Measurements from ENCODE around the gene GPSM3. TPM values are rescaled to one million over a fixed set of nuclear protein-coding genes. Genes with fewer than 3 reads are reported as not detected.

Gene GPSM3
- total and polyA plus RNA-seq, 2 of the 13 experiments (the other 11 are each of a cell fraction or from before 2014, with no cell fraction given), result 0.18 to 6.2 TPM

Small RNA genes lying within 50 kb of the gene (microRNA-seq; reads per million reads assigned to microRNA genes)
- gene MIR6721 (2.2 reads per million, percentile 11 among the genes with 10 or more reads in this experiment), gene MIR6833 (not detected)

Small RNA genes lying within 50 kb of the gene (small RNA-seq; reads per million reads assigned to genes)
- gene AL662884.1 (ENCODE audit: insufficient read depth in 2 of 3, insufficient read length in 3 of 3, low read depth in 2 of 3, low replicate concordance in 1 of 3), result 0 reads per million in 3 experiments
- gene MIR6833 (ENCODE audit: insufficient read depth in 2 of 3, insufficient read length in 3 of 3, low read depth in 2 of 3, low replicate concordance in 1 of 3), result 0 to 1.9 (median 0) reads per million in 3 experiments

Other genes starting within 250 kb of the GPSM3 start
- 71.1 and 171 TPM in 2 replicates for gene CFB, start 246.5 kb downstream of the GPSM3 start, total RNA-seq (2016; rRNA removed; fragmentation: Illumina TruSeq; extraction: Trizol)
- gene CFB, start 246.5 kb downstream of the GPSM3 start, polyA plus RNA-seq (2011; rRNA removed), result 513 and 772 TPM in 2 replicates
- gene NELFE, start 233.7 kb downstream of the GPSM3 start, total RNA-seq (2016; rRNA removed; fragmentation: Illumina TruSeq; extraction: Trizol), result 69.8 and 80.4 TPM in 2 replicates
- 51.3 and 57.3 TPM in 2 replicates for gene NELFE, start 233.7 kb downstream of the GPSM3 start, polyA plus RNA-seq (2011; rRNA removed)
- gene SKIC2, start 233.5 kb downstream of the GPSM3 start, total RNA-seq (2016; rRNA removed; fragmentation: Illumina TruSeq; extraction: Trizol), result 59.7 and 67.1 TPM in 2 replicates
- gene SKIC2, start 233.5 kb downstream of the GPSM3 start, polyA plus RNA-seq (2011; rRNA removed), result 68.4 and 76.1 TPM in 2 replicates
- gene DXO, start 220.5 kb downstream of the GPSM3 start, total RNA-seq (2016; rRNA removed; fragmentation: Illumina TruSeq; extraction: Trizol), result 10.8 and 18.6 TPM in 2 replicates
- gene DXO, start 220.5 kb downstream of the GPSM3 start, polyA plus RNA-seq (2011; rRNA removed), result 26.2 and 28.9 TPM in 2 replicates
- gene C4A, start 210.6 kb downstream of the GPSM3 start, total RNA-seq (2016; rRNA removed; fragmentation: Illumina TruSeq; extraction: Trizol), result 73.0 and 165 TPM in 2 replicates
- 478 and 755 TPM in 2 replicates for gene C4A, start 210.6 kb downstream of the GPSM3 start, polyA plus RNA-seq (2011; rRNA removed)
- 67.2 and 167 TPM in 2 replicates for gene C4B, start 177.8 kb downstream of the GPSM3 start, total RNA-seq (2016; rRNA removed; fragmentation: Illumina TruSeq; extraction: Trizol)
- gene C4B, start 177.8 kb downstream of the GPSM3 start, polyA plus RNA-seq (2011; rRNA removed), result 538 and 944 TPM in 2 replicates
- gene CYP21A2, start 154.2 kb downstream of the GPSM3 start, total RNA-seq (2016; rRNA removed; fragmentation: Illumina TruSeq; extraction: Trizol), result 0.29 and 1.5 TPM in 2 replicates
- 6.3 and 8.6 TPM in 2 replicates for gene CYP21A2, start 154.2 kb downstream of the GPSM3 start, polyA plus RNA-seq (2011; rRNA removed)
- 0.74 and 1.6 TPM in 2 replicates for gene TNXB, start 83.3 kb downstream of the GPSM3 start, total RNA-seq (2016; rRNA removed; fragmentation: Illumina TruSeq; extraction: Trizol)
- gene TNXB, start 83.3 kb downstream of the GPSM3 start, polyA plus RNA-seq (2011; rRNA removed), result 2.7 and 2.9 TPM in 2 replicates
- gene ATF6B, start 64.4 kb downstream of the GPSM3 start, total RNA-seq (2016; rRNA removed; fragmentation: Illumina TruSeq; extraction: Trizol), result 7.5 and 18.1 TPM in 2 replicates
- 44.0 and 45.8 TPM in 2 replicates for gene ATF6B, start 64.4 kb downstream of the GPSM3 start, polyA plus RNA-seq (2011; rRNA removed)
- gene FKBPL, start 62.4 kb downstream of the GPSM3 start, total RNA-seq (2016; rRNA removed; fragmentation: Illumina TruSeq; extraction: Trizol), result 10.0 and 11.0 TPM in 2 replicates
- 2.9 and 3.0 TPM in 2 replicates for gene FKBPL, start 62.4 kb downstream of the GPSM3 start, polyA plus RNA-seq (2011; rRNA removed)
- 0.11 and 0.64 TPM in 2 replicates for gene PRRT1, start 40.7 kb downstream of the GPSM3 start, total RNA-seq (2016; rRNA removed; fragmentation: Illumina TruSeq; extraction: Trizol)
- gene PRRT1, start 40.7 kb downstream of the GPSM3 start, polyA plus RNA-seq (2011; rRNA removed), result 1.4 TPM in 2 replicates
- gene PPT2, start 38.5 kb downstream of the GPSM3 start, total RNA-seq (2016; rRNA removed; fragmentation: Illumina TruSeq; extraction: Trizol), result 20.1 and 39.2 TPM in 2 replicates
- 61.8 and 79.3 TPM in 2 replicates for gene PPT2, start 38.5 kb downstream of the GPSM3 start, polyA plus RNA-seq (2011; rRNA removed)
- 3.1 and 11.5 TPM in 2 replicates for gene EGFL8, start 28.0 kb downstream of the GPSM3 start, total RNA-seq (2016; rRNA removed; fragmentation: Illumina TruSeq; extraction: Trizol)
- 10.0 and 11.5 TPM in 2 replicates for gene EGFL8, start 28.0 kb downstream of the GPSM3 start, polyA plus RNA-seq (2011; rRNA removed)
- gene AGPAT1, start 16.6 kb downstream of the GPSM3 start, total RNA-seq (2016; rRNA removed; fragmentation: Illumina TruSeq; extraction: Trizol), result 40.4 and 51.3 TPM in 2 replicates
- 139 and 164 TPM in 2 replicates for gene AGPAT1, start 16.6 kb downstream of the GPSM3 start, polyA plus RNA-seq (2011; rRNA removed)
- gene RNF5, start 14.2 kb downstream of the GPSM3 start, total RNA-seq (2016; rRNA removed; fragmentation: Illumina TruSeq; extraction: Trizol), result 98.0 and 107 TPM in 2 replicates
- gene RNF5, start 14.2 kb downstream of the GPSM3 start, polyA plus RNA-seq (2011; rRNA removed), result 117 and 131 TPM in 2 replicates
- 0.41 and 1.9 TPM in 2 replicates for gene AGER, start 8.4 kb downstream of the GPSM3 start, total RNA-seq (2016; rRNA removed; fragmentation: Illumina TruSeq; extraction: Trizol)
- gene AGER, start 8.4 kb downstream of the GPSM3 start, polyA plus RNA-seq (2011; rRNA removed), result 5.1 and 5.7 TPM in 2 replicates
- 42.3 and 45.2 TPM in 2 replicates for gene PBX2, start 2.4 kb downstream of the GPSM3 start, total RNA-seq (2016; rRNA removed; fragmentation: Illumina TruSeq; extraction: Trizol)
- 77.8 and 102 TPM in 2 replicates for gene PBX2, start 2.4 kb downstream of the GPSM3 start, polyA plus RNA-seq (2011; rRNA removed)
- 0.51 and 0.66 TPM in 2 replicates for gene NOTCH4, start 31.4 kb upstream of the GPSM3 start, total RNA-seq (2016; rRNA removed; fragmentation: Illumina TruSeq; extraction: Trizol)
- 0.83 and 1.2 TPM in 2 replicates for gene NOTCH4, start 31.4 kb upstream of the GPSM3 start, polyA plus RNA-seq (2011; rRNA removed)
- not detected in 2 replicates for gene TSBP1, start 179.3 kb upstream of the GPSM3 start, total RNA-seq (2016; rRNA removed; fragmentation: Illumina TruSeq; extraction: Trizol)
- not detected in 2 replicates for gene TSBP1, start 179.3 kb upstream of the GPSM3 start, polyA plus RNA-seq (2011; rRNA removed)
- gene BTNL2, start 214.5 kb upstream of the GPSM3 start, total RNA-seq (2016; rRNA removed; fragmentation: Illumina TruSeq; extraction: Trizol), result not detected in 2 replicates
- gene BTNL2, start 214.5 kb upstream of the GPSM3 start, polyA plus RNA-seq (2011; rRNA removed), result not detected in 2 replicates
- not detected in 2 replicates for gene HLA-DRA, start 247.2 kb upstream of the GPSM3 start, total RNA-seq (2016; rRNA removed; fragmentation: Illumina TruSeq; extraction: Trizol)
- not detected in 2 replicates for gene HLA-DRA, start 247.2 kb upstream of the GPSM3 start, polyA plus RNA-seq (2011; rRNA removed)